Mammary epithelial cell (primary cell): ENCODE results near the gene CASZ1.

Experiments
- CTCF ChIP-seq, 2 donors: IDR thresholded peaks in 1 of 2; conservative IDR thresholded peaks in 1 of 2; 2 replicates each; pipeline ENCODE4 v1.5.1; 2011 to 2012; ENCODE audit warnings: inconsistent platforms in 2 of 2, low read length in 2 of 2, mild to moderate bottlenecking in 2 of 2, control low read depth in 1 of 2, low read depth in 1 of 2; ENCODE audit not compliant: insufficient read depth in 1 of 2; ENCODE audit errors: extremely low read depth in 1 of 2
- EZH2 ChIP-seq: IDR thresholded peaks from 2 replicates; pipeline ENCODE4 v1.6.1; 2012; ENCODE audit warnings: low read length, inconsistent platforms, borderline replicate concordance

- TF ChIP-seq CTCF (conservative IDR thresholded peaks at IDR 0.05 in 1 of 2, IDR thresholded peaks at IDR 0.05 in 1 of 2; ENCODE audit: extremely low read depth in 1 of 2, insufficient read depth in 1 of 2, low read depth in 1 of 2, low read length in 2 of 2) (no peak), EZH2 (no peak)
These were observed 163.8 kb downstream of the CASZ1 start for GRCh38 chr1:10632691-10633090.
